Inflammatory macrophage treated with lipopolysaccharide for 4 hours (primary cell): ENCODE results near the gene LRMDA.
"Not testable (repeated sequence)": the region's sequence is repeated elsewhere in the genome, so short reads cannot be mapped to it uniquely, and the experiment has no call there.

ENCODE experiments used
- DNase-seq: peaks from one replicate; pipeline ENCODE4 v3.0.0-alpha.2; 2020

LRMDA gene

DNA sequence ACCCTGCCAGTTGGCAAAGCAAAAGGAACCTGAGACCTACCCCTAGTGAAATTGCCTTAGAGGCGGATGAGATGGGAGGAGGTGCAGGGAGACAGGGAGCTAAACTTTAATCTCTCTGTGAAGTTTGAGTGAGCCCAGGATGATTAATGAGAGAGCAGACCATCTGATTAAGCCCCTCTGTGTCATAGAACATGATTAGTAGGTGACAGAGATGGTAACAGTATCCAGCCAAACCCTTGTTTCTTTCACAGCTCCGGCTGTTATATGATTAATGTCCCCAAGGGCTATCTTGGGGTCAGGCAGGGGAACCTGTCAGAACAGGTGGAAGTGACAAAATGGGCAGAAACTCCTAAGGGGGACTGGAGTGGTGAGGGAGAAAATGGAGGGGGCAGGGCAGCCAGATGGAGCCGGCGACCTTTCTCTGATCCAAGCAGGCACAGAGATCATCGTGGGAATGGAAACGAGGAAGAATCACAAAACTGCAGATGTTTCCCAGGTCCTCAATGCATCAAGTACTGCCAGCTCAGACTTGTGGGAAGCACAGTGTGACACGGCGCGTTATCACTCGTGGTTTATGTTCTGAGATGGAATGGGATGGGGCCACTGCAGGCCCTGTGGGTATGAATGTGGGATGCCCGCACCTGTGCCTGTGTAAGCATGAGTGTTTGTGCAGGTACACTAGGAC lies 684.2 kb downstream of the LRMDA start:
- no peak for DNase-seq

GRCh38 chr10:76116523-76116922 lies 685.1 kb downstream of the LRMDA start:
- DNase-seq = no peak

DNA sequence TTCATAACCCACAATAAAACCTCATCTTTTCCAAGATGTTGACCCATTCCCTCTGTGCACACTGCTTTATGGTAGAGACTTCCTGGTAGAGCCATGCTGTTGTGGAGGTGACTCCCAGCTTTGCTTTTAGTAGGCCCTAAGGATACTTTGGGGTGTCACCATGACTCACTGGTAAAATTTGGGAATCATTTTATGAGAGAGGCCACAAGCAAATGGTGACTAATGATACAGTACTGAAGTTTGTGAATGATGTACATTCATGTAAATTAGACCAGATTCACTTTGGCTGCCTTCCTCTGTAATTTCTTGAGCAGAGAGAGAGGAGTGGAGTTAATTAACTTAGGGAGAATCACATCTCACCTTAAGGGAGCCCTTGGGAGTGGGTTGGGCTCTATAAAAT lies 686.5 kb downstream of the LRMDA start:
- DNase-seq = no peak

- DNase-seq = no peak
Measured at GRCh38 chr10:76119036-76119435, 687.6 kb downstream of the LRMDA start.

DNA sequence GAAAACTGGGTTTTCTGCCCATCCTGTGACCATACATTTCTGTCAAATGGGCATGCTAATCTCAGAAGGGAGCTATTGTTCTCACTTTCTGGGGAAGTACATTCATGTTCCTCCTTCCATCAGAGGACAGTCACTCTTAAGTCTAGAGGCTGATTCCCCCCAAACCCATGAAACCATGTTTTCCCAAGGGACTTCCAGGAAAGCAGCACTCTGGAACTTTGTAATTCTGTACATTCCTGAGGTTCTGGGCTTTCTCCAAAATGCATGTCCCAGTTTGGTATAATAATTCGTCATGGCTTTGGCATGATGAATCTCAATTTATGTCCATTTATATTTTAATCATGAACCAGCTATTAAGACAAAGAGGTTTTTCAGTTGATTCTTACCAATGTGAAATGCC lies 688.1 kb downstream of the LRMDA start:
- DNase-seq = no peak

GRCh38 chr10:76122056-76122455 lies 690.6 kb downstream of the LRMDA start:
- no peak for DNase-seq

- DNase-seq = no peak
Measured at GRCh38 chr10:76124280-76124679, 692.9 kb downstream of the LRMDA start.

DNA sequence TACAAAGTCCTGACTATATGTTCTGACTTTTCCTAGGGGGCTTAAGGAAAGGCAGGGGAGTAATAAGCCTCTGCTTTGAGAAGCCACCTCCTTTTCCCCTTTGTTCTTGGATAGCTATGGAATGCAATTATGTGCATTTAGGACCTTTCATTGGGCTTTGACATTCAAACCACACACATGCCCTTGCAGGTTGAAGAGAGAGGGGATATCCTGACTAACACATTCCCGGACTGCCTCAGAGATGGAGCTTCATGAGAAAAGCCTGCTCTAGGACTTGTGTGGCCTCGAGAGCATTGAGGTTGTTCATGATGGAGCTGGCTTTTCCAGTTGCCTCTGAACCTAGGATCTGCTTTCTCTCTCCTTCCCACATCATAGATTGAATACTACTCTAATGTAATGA lies 694.5 kb downstream of the LRMDA start:
- DNase-seq = no peak

GRCh38 chr10:76126607-76127527 lies 695.4 kb downstream of the LRMDA start:
- peak; percentile 14 for DNase-seq

- no peak for DNase-seq
Measured at GRCh38 chr10:76127984-76128589, 696.7 kb downstream of the LRMDA start.

GRCh38 chr10:76129213-76129612 lies 697.8 kb downstream of the LRMDA start:
- no peak for DNase-seq

GRCh38 chr10:76130892-76131291 lies 699.5 kb downstream of the LRMDA start:
- DNase-seq = no peak

DNA sequence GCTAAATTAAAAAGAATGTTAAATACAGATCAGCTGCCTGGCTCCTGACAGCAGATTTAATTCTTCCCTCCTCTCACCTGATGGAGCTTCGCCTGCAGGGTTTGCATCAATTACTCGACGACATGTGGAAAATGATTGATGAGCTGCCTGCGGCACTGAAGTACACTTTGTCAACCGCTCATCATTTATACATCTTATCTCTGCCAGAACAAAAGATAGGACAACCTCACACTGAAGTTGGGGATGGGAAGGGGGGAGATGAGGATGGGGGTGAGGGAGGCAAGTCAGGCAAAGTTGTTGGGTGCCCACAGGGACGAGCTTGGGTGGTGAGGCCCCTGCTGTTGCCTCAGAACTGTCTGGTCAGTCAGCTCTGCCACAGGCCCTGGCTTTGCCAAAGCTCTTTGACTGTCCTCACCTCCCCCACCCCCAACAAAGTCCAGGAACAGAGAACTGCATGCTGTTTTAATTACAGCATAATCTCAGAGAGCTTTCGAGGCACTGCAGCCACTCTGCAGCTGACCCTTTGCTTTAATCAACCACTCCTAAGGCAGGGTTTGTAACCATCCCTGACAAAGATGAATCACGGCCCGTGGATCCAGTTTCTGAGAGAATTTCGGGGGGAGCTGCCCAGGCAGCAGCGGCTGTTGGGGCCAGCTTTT lies 702.3 kb downstream of the LRMDA start:
- no peak for DNase-seq

- DNase-seq = no peak
Measured at GRCh38 chr10:76136961-76137360, 705.5 kb downstream of the LRMDA start.

DNA sequence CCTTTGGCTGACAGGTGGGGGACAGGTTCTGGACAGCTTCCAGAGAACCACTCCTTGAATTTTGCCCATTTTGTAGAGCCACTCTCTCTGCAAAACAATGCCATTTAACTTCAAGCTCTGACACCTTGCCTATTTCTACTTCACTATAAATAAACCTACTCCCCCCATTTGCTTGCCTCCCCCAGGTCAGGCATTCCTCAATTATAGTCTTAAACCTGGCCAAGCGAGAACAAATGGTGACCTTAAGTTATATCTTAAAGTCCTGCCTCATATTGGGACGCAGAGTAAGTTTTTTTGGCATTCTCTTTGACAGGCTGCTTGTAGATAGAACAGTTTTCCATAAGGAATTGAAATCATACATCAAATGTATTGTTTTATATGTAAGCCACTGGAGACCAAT lies 706.9 kb downstream of the LRMDA start:
- no peak for DNase-seq

DNA sequence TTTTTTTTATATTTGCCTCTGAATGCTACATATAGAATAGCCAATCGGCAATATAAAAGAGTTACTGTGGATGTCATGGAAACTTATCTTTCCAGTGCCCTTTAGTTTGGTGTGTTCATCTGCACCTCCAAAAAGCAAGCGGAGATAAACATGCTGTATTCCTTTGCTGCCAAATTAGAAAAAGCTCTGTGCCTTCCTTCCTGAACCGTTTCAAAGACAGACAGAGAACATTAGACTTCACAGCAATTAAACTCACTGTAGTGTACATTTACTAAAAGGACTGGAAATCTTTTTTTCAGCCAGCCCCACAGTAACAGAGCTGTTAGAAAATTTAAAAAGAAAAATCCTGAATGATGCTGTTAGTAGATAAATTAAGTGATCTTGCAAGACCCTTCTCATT lies 707.5 kb downstream of the LRMDA start:
- DNase-seq = no peak

GRCh38 chr10:76139431-76139830 lies 708.0 kb downstream of the LRMDA start:
- no peak for DNase-seq

- no peak for DNase-seq
Measured at GRCh38 chr10:76141376-76141775, 710.0 kb downstream of the LRMDA start.

GRCh38 chr10:76148217-76148616 lies 716.8 kb downstream of the LRMDA start:
- DNase-seq = not testable (repeated sequence)

DNA sequence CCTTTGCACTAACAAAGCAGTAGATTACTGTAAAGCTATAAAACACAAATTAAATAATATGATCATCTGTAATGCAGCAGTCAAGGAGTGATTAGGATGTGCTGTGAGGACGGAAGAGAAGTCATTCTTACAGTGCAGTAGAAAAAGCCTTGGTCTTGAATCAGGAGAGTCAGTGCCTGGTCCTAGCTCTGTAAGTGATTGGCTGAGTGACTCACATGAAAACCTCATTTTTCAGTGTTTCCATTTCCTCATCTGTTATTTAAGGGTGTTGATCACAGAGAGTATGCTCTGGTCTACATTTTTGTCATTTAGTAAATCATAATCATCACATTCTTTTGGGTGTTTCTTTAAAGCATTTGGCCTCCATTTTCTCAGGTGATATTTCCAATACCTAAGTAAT lies 717.8 kb downstream of the LRMDA start:
- no peak for DNase-seq

- DNase-seq = no peak
Measured at GRCh38 chr10:76149602-76150138, 718.2 kb downstream of the LRMDA start.

DNA sequence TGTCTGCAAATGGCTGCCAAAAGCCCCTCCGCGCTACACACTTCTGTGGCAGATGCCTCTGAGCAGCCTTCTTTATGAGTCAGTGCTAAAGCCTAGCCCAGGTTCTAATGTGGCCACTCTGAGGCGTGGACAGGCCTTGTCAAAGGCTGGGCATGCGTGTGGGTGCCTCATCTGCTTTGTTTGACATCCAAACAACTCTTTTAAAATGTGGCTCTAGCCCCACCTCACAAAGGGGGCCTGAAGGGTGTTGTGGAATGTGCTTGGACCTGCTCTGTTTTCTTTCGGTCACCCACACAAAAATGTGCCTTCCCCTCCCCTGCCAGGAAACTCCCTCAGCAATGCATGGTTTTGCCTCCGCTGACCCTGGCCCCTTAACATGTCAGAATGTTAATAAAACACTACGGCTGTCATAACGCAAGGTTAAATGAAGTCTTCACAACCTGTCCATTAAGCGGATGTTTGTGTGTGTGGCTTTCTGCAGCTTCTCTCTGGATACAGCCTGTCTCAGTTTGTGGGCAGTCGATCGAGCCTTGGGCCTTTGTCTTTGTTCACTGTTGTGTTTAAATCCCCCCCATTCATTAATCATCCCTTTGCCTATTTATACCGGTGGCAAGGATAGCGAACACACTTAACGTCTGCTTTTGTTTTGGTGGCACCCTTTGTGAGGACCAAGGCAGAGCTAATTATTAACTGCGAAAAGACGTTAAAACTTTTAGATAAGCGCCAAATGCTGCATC lies 718.9 kb downstream of the LRMDA start:
- no peak for DNase-seq
